Measurements from ENCODE around the gene LAD1.

Gene LAD1

GRCh38 chr1:201363467-201363866, 35.7 kb downstream of the LAD1 start:
- H3K4me3 ChIP-seq (replicated peaks; ENCODE audit: insufficient read depth, low read length), result no peak overlapping the region
- TF ChIP-seq CTCF (IDR thresholded peaks at IDR 0.05; ENCODE audit: insufficient read depth, low read length) (no peak), GABPA (IDR thresholded peaks at IDR 0.05; ENCODE audit: low read depth) (no peak), POLR2AphosphoS5 (IDR thresholded peaks at IDR 0.05; ENCODE audit: low read depth) (no peak), REST (IDR thresholded peaks at IDR 0.05; ENCODE audit: insufficient replicate concordance, low read depth) (no peak), SPI1 (IDR thresholded peaks at IDR 0.05; ENCODE audit: borderline replicate concordance, low read depth) (no peak)
- H3K27ac ChIP-seq (replicated peaks), result no peak overlapping the region
- no peak for DNase-seq (ENCODE audit: low read depth in 1 of 2, low spot score in 1 of 2)
- no peaks in the 10 kb centered on the region for H3K27me3 ChIP-seq (ENCODE audit: insufficient read depth, poor library complexity, severe bottlenecking)

GRCh38 chr1:201362906-201363305, 36.2 kb downstream of the LAD1 start:
- Histone ChIP-seq H3K27ac (replicated peaks) (no peak overlapping the region), H3K4me3 (replicated peaks; ENCODE audit: insufficient read depth, low read length) (no peak overlapping the region), H3K27me3 (ENCODE audit: insufficient read depth, poor library complexity, severe bottlenecking) (no peaks in the 10 kb centered on the region)
- no peak for DNase-seq (ENCODE audit: low read depth in 1 of 2, low spot score in 1 of 2)
- TF ChIP-seq GABPA (IDR thresholded peaks at IDR 0.05; ENCODE audit: low read depth), result no peak
- no peak for TF ChIP-seq REST (IDR thresholded peaks at IDR 0.05; ENCODE audit: insufficient replicate concordance, low read depth)
- no peak for TF ChIP-seq CTCF (IDR thresholded peaks at IDR 0.05; ENCODE audit: insufficient read depth, low read length)
- no peak for TF ChIP-seq POLR2AphosphoS5 (IDR thresholded peaks at IDR 0.05; ENCODE audit: low read depth)
- no peak for TF ChIP-seq SPI1 (IDR thresholded peaks at IDR 0.05; ENCODE audit: borderline replicate concordance, low read depth)

- DNase-seq (ENCODE audit: low read depth in 1 of 2, low spot score in 1 of 2), result peak; percentile 3 to 17
- TF ChIP-seq POLR2AphosphoS5 (IDR thresholded peaks at IDR 0.05; ENCODE audit: low read depth) (no peak), CTCF (IDR thresholded peaks at IDR 0.05; ENCODE audit: insufficient read depth, low read length) (peak; percentile 58)
- Histone ChIP-seq H3K27ac (replicated peaks) (no peak overlapping the region), H3K4me3 (replicated peaks; ENCODE audit: insufficient read depth, low read length) (no peak overlapping the region), H3K27me3 (ENCODE audit: insufficient read depth, poor library complexity, severe bottlenecking) (no peaks in the 10 kb centered on the region)
Measured at GRCh38 chr1:201361652-201362504, 37.2 kb downstream of the LAD1 start.
